ENCODE measurements around the gene ARHGAP24. TPM values are rescaled to one million over a fixed set of nuclear protein-coding genes. Genes with fewer than 3 reads are reported as not detected.

Gene ARHGAP24
- total RNA-seq, 1 experiment from 2014 or later, result 2.1 TPM

GRCh38 chr4:85639946-85640345, 165.0 kb downstream of the ARHGAP24 start (continued):
- TF ChIP-seq, protein P1, sequence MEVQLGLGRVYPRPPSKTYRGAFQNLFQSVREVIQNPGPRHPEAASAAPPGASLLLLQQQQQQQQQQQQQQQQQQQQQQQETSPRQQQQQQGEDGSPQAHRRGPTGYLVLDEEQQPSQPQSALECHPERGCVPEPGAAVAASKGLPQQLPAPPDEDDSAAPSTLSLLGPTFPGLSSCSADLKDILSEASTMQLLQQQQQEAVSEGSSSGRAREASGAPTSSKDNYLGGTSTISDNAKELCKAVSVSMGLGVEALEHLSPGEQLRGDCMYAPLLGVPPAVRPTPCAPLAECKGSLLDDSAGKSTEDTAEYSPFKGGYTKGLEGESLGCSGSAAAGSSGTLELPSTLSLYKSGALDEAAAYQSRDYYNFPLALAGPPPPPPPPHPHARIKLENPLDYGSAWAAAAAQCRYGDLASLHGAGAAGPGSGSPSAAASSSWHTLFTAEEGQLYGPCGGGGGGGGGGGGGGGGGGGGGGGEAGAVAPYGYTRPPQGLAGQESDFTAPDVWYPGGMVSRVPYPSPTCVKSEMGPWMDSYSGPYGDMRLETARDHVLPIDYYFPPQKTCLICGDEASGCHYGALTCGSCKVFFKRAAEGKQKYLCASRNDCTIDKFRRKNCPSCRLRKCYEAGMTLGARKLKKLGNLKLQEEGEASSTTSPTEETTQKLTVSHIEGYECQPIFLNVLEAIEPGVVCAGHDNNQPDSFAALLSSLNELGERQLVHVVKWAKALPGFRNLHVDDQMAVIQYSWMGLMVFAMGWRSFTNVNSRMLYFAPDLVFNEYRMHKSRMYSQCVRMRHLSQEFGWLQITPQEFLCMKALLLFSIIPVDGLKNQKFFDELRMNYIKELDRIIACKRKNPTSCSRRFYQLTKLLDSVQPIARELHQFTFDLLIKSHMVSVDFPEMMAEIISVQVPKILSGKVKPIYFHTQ (CRISPR knock-in tag; IDR thresholded peaks at IDR 0.05), result no peak
- TF ChIP-seq KAT7 (CRISPR knock-in tag; IDR thresholded peaks at IDR 0.05; ENCODE audit: borderline replicate concordance) (no peak), ETV6 (CRISPR knock-in tag; IDR thresholded peaks at IDR 0.05) (no peak), PRRX2 (CRISPR knock-in tag; IDR thresholded peaks at IDR 0.05) (no peak), RELA (CRISPR knock-in tag; IDR thresholded peaks at IDR 0.05; ENCODE audit: borderline replicate concordance) (no peak), FOXJ3 (CRISPR knock-in tag; IDR thresholded peaks at IDR 0.05; ENCODE audit: borderline replicate concordance) (no peak), TEAD4 (CRISPR knock-in tag; IDR thresholded peaks at IDR 0.05) (no peak)
- TF ChIP-seq, protein P2, sequence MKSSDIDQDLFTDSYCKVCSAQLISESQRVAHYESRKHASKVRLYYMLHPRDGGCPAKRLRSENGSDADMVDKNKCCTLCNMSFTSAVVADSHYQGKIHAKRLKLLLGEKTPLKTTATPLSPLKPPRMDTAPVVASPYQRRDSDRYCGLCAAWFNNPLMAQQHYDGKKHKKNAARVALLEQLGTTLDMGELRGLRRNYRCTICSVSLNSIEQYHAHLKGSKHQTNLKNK (CRISPR knock-in tag; IDR thresholded peaks at IDR 0.05), result no peak

DNA sequence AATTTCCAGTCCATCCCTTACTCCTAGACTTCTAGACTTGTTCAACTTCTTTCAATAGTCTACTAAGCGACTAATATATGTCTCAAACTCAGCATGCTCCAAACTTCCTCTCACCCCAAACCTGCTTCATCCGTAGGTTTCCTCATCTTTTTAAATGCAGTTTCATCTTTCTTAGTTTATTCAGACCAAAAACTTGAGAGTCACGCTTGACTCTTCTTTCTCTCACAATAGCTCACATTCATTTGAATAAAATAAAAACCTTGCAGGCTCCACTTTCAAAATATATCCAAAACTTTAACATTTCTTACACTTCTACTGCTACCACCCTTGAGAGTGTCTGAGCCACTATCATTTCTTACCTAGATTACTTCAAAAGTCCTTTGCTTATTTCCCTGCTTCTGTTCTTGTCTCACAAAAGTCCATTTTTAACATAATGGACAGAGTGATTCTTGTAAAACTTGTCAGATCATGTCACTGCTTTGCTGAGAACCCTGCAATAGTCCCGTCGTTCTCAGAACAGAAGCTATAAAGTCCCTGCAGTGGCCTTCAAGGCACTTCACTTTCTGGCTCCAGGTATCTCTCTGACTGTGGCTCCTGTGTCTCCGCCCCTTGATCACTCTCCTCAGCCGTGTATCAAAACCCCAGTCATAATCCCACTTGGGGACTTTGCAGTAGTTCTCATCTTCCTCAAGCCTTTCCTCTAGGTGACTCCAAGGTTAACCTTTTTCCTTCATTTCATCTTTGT, 167.6 kb downstream of the ARHGAP24 start:
- DNase-seq (ENCODE audit: low spot score), result no peak
- Mint-ChIP-seq H3K4me3 (no peak overlapping the region), H3K36me3 (no peaks in the 10 kb centered on the region), H3K27me3 (ENCODE audit: low read depth) (no peaks in the 10 kb centered on the region), H3K4me1 (no peaks in the 10 kb centered on the region), H3K9me3 (no peaks in the 10 kb centered on the region), H3K27ac (no peak overlapping the region)
- ChIA-PET CTCF (no interaction called here), POLR2A (no interaction called here)
- no peak for ATAC-seq
- TF ChIP-seq SMAD4 (CRISPR knock-in tag; IDR thresholded peaks at IDR 0.05) (no peak), ZNF317 (CRISPR knock-in tag; IDR thresholded peaks at IDR 0.05; ENCODE audit: borderline replicate concordance, low read depth) (no peak), JUN (CRISPR knock-in tag; IDR thresholded peaks at IDR 0.05) (no peak), TCF7 (CRISPR knock-in tag; IDR thresholded peaks at IDR 0.05; ENCODE audit: low read depth) (no peak), ATF3 (CRISPR knock-in tag; conservative IDR thresholded peaks at IDR 0.05) (no peak), ESRRA (CRISPR knock-in tag; IDR thresholded peaks at IDR 0.05; ENCODE audit: borderline replicate concordance) (no peak)

GRCh38 chr4:85644061-85644460, 169.1 kb downstream of the ARHGAP24 start:
- Mint-ChIP-seq H3K4me1 (no peaks in the 10 kb centered on the region), H3K9me3 (no peaks in the 10 kb centered on the region), H3K4me3 (no peak overlapping the region), H3K36me3 (no peaks in the 10 kb centered on the region), H3K27me3 (ENCODE audit: low read depth) (no peaks in the 10 kb centered on the region), H3K27ac (no peak overlapping the region)
- CTCF ChIA-PET, result no interaction called here
- ATAC-seq, result no peak
- POLR2A ChIA-PET, result no interaction called here
- DNase-seq (ENCODE audit: low spot score), result no peak
- TF ChIP-seq NFYB (CRISPR knock-in tag; conservative IDR thresholded peaks at IDR 0.05; ENCODE audit: low read depth) (no peak), ZBTB43 (CRISPR knock-in tag; IDR thresholded peaks at IDR 0.05) (no peak), ZNF121 (CRISPR knock-in tag; IDR thresholded peaks at IDR 0.05) (no peak), IRF2 (CRISPR knock-in tag; IDR thresholded peaks at IDR 0.05; ENCODE audit: borderline replicate concordance, low read depth) (no peak), ATF6 (CRISPR knock-in tag; IDR thresholded peaks at IDR 0.05) (no peak), ZNF219 (CRISPR knock-in tag; IDR thresholded peaks at IDR 0.05; ENCODE audit: borderline replicate concordance) (no peak), EMX1 (CRISPR knock-in tag; IDR thresholded peaks at IDR 0.05) (no peak)
- TF ChIP-seq, protein P3, sequence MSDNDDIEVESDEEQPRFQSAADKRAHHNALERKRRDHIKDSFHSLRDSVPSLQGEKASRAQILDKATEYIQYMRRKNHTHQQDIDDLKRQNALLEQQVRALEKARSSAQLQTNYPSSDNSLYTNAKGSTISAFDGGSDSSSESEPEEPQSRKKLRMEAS (CRISPR knock-in tag; IDR thresholded peaks at IDR 0.05), result no peak
- TF ChIP-seq, protein P4, sequence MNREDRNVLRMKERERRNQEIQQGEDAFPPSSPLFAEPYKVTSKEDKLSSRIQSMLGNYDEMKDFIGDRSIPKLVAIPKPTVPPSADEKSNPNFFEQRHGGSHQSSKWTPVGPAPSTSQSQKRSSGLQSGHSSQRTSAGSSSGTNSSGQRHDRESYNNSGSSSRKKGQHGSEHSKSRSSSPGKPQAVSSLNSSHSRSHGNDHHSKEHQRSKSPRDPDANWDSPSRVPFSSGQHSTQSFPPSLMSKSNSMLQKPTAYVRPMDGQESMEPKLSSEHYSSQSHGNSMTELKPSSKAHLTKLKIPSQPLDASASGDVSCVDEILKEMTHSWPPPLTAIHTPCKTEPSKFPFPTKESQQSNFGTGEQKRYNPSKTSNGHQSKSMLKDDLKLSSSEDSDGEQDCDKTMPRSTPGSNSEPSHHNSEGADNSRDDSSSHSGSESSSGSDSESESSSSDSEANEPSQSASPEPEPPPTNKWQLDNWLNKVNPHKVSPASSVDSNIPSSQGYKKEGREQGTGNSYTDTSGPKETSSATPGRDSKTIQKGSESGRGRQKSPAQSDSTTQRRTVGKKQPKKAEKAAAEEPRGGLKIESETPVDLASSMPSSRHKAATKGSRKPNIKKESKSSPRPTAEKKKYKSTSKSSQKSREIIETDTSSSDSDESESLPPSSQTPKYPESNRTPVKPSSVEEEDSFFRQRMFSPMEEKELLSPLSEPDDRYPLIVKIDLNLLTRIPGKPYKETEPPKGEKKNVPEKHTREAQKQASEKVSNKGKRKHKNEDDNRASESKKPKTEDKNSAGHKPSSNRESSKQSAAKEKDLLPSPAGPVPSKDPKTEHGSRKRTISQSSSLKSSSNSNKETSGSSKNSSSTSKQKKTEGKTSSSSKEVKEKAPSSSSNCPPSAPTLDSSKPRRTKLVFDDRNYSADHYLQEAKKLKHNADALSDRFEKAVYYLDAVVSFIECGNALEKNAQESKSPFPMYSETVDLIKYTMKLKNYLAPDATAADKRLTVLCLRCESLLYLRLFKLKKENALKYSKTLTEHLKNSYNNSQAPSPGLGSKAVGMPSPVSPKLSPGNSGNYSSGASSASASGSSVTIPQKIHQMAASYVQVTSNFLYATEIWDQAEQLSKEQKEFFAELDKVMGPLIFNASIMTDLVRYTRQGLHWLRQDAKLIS (CRISPR knock-in tag; IDR thresholded peaks at IDR 0.05; ENCODE audit: borderline replicate concordance), result no peak
